Stimulated activated effector memory CD8-positive, alpha-beta T cell treated with anti-CD3 and anti-CD28 coated beads, Interleukin-12 subunit alpha, Interleukin-12 subunit beta, amount 100 ng/mL, for 72 hours (primary cell): ENCODE measurements around the gene IQGAP2.
A peak's percentile ranks its signal among the peaks of the same experiment; 100 is the strongest.
"Not testable (repeated sequence)": the region's sequence is repeated elsewhere in the genome, so short reads cannot be mapped to it uniquely, and the experiment has no call there.

Experiments
- ATAC-seq: fragments of 150-1000 bp; cut with Tn5 transposase; 2 replicates; pipeline ENCODE4 v1.10.0; 2021
- DNase-seq, 2 donors: peaks; one replicate each; pipeline ENCODE4 v3.0.0; 2021 to 2022; ENCODE audit warnings: low spot score in 2 of 2
- H3K27ac Mint-ChIP-seq: one replicate; pipeline ENCODE4 v1.8.0; 2022; ENCODE audit warnings: mild to moderate bottlenecking, mixed read lengths
- H3K36me3 Mint-ChIP-seq: one replicate; pipeline ENCODE4 v1.8.0; 2022; ENCODE audit warnings: mild to moderate bottlenecking, mixed read lengths
- H3K4me1 Mint-ChIP-seq: one replicate; pipeline ENCODE4 v1.8.0; 2022; ENCODE audit warnings: mixed read lengths
- H3K4me3 Mint-ChIP-seq: one replicate; pipeline ENCODE4 v1.8.0; 2022; ENCODE audit warnings: mild to moderate bottlenecking, mixed read lengths
- H3K9me3 Mint-ChIP-seq: one replicate; pipeline ENCODE4 v1.8.0; 2022; ENCODE audit warnings: mixed read lengths

IQGAP2 gene

DNA sequence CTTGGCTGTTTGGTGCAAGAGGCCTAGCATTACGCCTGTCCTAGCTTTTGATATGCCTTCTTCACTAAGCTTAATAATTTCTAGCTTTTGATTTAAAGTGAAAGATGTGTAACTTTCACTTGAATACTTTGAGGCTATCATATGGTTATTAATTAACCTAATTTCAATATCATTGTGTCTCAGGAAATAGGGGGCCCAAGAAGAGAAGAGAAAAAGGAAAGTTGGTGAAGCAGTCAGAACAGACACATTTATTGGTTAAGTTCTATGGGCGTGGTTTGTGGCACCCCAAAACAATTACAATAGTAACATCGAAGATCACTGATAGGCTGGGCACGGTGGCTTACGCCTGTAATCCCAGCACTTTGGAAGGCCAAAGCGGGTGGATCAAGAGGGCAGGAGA is 261.0 kb downstream of the IQGAP2 start:
- DNase-seq (no peak), ATAC-seq (no peak)
- H3K4me3 Mint-ChIP-seq = no peak overlapping the region
- H3K27ac Mint-ChIP-seq = no peak overlapping the region
- H3K36me3 Mint-ChIP-seq = peaks cover 84% of the 10 kb centered on the region
- no peaks in the 10 kb centered on the region for H3K4me1 Mint-ChIP-seq
- no peaks in the 10 kb centered on the region for H3K9me3 Mint-ChIP-seq

DNA sequence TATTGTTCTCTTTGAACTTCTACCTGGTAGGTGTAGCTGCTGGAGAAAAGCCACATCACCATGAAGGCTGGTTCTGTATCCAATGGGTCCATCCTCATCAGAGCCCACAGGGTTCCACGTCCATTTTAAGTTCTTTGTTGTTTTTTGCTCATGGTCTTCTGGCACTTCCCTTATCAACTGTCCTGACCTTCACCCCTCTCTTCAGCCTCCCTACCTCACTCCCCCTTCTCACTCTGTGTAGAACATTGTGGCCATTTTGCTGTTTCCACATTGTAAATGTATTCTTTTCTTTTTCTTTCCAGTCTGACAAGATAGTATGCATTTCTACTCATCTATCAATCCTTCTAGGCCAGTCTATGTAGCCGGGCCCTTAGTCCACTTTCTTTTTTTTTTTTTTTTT is 264.4 kb downstream of the IQGAP2 start:
- no peak for DNase-seq
- peak overlapping the region; percentile 83 for H3K27ac Mint-ChIP-seq
- no peaks in the 10 kb centered on the region for H3K4me1 Mint-ChIP-seq
- no peaks in the 10 kb centered on the region for H3K9me3 Mint-ChIP-seq
- H3K4me3 Mint-ChIP-seq = no peak overlapping the region
- H3K36me3 Mint-ChIP-seq = peaks cover 90% of the 10 kb centered on the region
- no peak for ATAC-seq

DNA sequence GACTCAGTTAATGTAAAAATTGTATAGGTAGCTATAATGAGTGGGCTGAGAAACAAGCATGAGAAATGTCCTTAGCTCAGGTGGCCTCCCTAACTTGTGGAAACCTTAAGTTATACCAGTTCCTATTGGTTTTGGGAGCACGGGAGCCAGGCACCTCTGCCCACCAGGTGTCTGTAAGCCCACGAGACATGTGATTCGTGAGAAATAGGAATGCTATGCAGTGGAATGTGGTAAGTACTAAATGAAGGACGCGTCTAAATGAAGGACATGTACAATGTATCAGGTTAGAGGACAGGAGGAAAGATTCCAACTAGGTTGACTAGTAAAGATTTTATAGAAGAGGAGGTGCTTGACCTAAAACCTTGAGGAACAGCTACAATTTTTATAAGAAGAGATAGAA is 266.2 kb downstream of the IQGAP2 start:
- Mint-ChIP-seq H3K27ac (no peak overlapping the region), H3K4me1 (no peaks in the 10 kb centered on the region), H3K9me3 (no peaks in the 10 kb centered on the region), H3K4me3 (no peak overlapping the region), H3K36me3 (peaks cover 95% of the 10 kb centered on the region)
- ATAC-seq = no peak
- DNase-seq = no peak

DNA sequence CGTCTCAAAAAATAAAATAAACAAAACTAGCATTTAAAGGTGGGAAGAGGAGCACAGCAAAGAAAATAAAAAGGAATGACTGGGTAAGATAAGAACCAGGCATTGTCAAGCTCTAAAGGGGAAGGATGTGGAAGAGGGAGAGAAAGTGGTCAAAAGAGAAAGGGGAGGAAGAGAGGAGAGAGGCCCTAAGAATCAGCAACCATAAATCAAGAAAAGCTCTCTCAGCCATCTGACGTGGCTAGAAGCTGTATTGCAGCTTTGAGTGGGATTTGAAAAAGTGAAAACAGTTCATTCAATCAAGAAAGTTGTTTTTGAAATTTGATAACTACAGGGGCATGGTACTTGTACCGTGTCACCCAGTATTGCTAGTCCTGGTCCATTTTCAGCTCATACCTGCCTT is 267.4 kb downstream of the IQGAP2 start:
- Mint-ChIP-seq H3K4me1 (no peaks in the 10 kb centered on the region), H3K9me3 (no peaks in the 10 kb centered on the region), H3K4me3 (no peak overlapping the region), H3K36me3 (peaks cover 96% of the 10 kb centered on the region), H3K27ac (peak overlapping the region; percentile 71)
- ATAC-seq = no peak
- no peak for DNase-seq

DNA sequence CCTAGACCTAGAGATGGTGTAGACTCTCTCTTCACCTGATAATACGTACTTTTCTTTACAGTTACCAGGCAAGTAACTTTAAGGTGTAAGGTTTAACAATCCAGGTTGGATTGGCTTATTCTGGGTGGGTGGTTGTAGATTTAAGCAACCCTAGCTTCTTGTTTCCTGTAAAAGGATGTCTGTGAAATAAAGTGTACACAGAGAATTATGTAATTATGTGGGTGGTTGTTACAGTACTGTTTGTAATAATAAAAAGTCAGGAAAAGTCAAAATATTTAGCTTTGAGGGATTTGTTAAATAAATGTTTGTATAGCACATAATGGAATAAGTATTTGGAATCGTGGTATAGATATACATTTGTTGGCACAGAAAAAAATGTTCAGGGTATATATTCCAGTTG is 269.2 kb downstream of the IQGAP2 start:
- ATAC-seq (no peak), DNase-seq (no peak)
- Mint-ChIP-seq H3K4me1 (peaks cover 6% of the 10 kb centered on the region), H3K27ac (peak overlapping the region; percentile 73), H3K36me3 (peaks cover 96% of the 10 kb centered on the region), H3K4me3 (no peak overlapping the region), H3K9me3 (no peaks in the 10 kb centered on the region)

DNA sequence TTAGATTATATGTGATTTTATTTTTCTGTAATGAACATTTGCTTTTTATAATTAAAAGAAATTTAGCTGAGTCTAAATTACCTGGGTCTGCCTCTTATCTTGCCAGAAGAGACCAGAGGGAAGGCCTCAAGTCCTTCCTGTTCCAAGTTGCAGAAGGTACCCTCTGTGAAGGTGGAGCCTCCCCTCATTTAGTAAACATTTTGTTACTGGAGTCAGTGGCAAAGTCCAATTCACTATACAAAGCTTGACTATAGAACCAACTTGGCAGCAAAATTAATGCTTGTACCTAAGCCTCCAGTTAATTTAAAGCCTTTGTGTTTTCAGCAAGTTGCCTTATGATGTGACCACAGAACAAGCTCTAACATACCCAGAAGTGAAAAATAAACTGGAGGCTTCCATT is 270.0 kb downstream of the IQGAP2 start:
- Mint-ChIP-seq H3K36me3 (peaks cover 97% of the 10 kb centered on the region), H3K27ac (no peak overlapping the region)
- DNase-seq = no peak

DNA sequence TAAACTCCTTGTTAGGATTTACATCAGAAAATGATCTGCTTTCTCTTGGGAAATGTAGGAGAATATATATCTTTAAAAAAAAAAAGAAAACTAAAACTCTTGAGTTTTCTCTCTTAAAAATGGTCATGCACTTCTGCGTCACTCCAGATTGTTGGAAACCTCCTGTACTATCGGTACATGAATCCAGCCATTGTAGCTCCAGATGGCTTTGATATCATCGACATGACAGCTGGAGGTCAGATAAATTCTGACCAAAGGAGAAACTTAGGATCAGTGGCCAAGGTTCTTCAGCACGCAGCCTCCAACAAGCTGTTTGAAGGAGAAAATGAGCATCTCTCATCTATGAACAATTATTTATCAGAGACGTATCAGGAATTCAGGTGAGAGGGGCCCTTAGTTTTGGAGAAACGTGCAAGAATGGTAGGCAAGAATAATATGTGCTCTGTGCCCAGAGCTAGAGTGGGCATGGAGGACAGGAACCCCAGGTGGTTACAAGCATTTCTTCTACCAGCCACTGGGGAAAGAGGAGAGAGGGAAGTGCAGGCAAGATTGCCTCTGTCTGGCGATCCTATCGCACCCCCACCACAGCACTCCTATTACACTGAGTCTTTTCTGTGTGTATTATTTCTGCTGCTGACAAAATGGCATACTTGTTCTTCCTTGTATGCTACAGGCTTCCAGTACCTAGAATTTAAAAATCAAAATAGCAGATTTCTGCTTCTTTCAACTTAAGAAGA is 271.4 kb downstream of the IQGAP2 start:
- no peak overlapping the region for H3K27ac Mint-ChIP-seq
- ATAC-seq (no peak), DNase-seq (no peak)
- no peak overlapping the region for H3K4me3 Mint-ChIP-seq
- H3K9me3 Mint-ChIP-seq = no peaks in the 10 kb centered on the region
- H3K4me1 Mint-ChIP-seq = peaks cover 11% of the 10 kb centered on the region
- H3K36me3 Mint-ChIP-seq = peaks cover 99% of the 10 kb centered on the region

More for the DNA sequence above, 270.0 kb downstream of the IQGAP2 start:
- H3K4me3 Mint-ChIP-seq = no peak overlapping the region
- H3K4me1 Mint-ChIP-seq = peaks cover 6% of the 10 kb centered on the region
- ATAC-seq = no peak
- no peaks in the 10 kb centered on the region for H3K9me3 Mint-ChIP-seq

DNA sequence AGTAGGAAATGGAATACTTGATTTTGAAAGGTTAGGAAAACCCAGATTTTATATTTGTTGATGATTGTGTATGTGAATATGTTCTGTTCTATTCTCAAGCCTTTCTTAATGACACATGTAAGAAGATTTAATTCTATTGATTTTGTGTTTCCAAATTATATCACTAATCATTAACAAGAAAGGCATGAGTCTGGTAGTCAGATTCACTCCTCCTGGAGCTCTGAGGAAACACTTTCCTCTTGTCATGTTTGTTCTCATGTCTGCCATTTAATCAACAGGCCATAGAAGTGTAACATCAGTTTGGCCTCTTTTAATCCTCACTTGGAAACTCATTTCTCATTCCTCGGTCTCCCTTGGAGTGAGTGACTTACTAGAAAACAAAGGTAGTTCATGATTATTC is 272.3 kb downstream of the IQGAP2 start:
- H3K4me1 Mint-ChIP-seq = peaks cover 19% of the 10 kb centered on the region
- H3K36me3 Mint-ChIP-seq = peaks cover 99% of the 10 kb centered on the region
- no peak overlapping the region for H3K4me3 Mint-ChIP-seq
- ATAC-seq (no peak), DNase-seq (no peak)
- H3K9me3 Mint-ChIP-seq = no peaks in the 10 kb centered on the region
- H3K27ac Mint-ChIP-seq = no peak overlapping the region

DNA sequence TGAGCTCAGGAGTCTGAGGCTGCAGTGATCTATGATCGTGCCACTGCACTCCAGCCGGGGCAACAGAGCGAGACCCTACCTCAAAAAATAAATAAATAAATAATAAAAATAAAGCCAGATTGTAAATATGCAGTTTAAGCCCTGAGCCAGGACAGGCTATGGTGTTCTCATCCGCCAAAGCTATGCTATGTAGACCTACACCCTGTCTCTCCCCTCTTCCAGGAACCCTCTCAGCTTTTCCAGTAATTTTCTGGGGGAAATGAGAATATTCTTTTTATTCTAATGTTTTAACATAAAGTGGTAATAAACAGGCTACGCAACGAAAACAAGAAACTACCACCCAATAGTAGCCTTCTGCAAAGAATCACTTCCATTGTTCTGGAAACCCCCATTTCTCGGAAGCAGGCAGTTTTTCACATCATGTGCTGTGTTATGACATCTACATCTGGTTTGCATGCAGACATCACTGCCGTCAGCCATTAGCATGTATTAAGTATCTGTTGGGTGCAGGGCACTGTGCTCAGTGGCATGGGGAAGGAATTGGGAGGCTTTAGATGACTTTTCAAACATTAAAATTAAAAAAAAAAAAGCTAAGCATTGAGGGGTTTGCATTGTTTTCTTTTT is 274.9 kb downstream of the IQGAP2 start:
- Mint-ChIP-seq H3K27ac (no peak overlapping the region), H3K4me1 (peaks cover 32% of the 10 kb centered on the region)
- DNase-seq = no peak

DNA sequence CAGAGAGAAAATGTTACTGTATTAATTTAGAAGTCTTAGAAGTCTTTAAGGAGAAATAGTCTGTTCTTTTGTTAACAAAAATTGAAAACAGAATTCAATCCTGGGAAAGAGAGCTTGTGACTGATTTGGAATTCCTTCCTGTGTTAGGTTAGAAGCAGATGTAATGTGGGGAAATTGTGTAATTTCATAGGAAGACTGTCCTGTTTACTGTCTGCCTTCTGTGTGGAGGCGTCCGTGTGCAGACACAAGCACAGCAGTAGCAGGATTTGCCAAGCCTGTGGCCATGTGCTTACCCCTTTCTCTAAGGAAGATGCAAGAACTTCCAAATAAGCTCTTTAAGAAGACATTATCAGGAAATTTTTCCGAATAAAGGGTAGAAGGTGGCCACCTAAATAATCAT is 276.1 kb downstream of the IQGAP2 start:
- no peak for DNase-seq
- Mint-ChIP-seq H3K4me3 (no peak overlapping the region), H3K27ac (no peak overlapping the region), H3K9me3 (no peaks in the 10 kb centered on the region), H3K4me1 (peaks cover 32% of the 10 kb centered on the region), H3K36me3 (peaks cover 95% of the 10 kb centered on the region)
- ATAC-seq = no peak

More for the DNA sequence above, 274.9 kb downstream of the IQGAP2 start:
- H3K9me3 Mint-ChIP-seq = no peaks in the 10 kb centered on the region
- no peak for ATAC-seq
- H3K36me3 Mint-ChIP-seq = peaks cover 95% of the 10 kb centered on the region
- no peak overlapping the region for H3K4me3 Mint-ChIP-seq

DNA sequence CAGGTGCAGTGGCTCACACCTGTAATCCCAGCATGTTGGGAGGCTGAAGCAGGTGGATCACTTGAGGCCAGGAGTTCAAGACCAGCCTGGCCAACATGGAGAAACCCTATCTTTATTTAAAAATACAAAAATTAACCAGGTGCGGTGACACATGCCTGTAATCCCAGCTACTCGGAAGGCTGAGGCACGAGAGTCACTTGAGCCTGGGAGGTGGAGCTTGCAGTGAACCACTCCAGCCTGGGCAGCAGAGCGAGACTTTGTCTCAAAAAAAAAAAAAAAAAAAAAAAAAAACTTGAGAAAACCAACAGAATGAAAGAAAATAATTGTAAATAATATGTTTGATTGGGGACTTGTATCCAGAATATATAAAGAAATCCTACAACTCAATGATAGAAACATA is 277.7 kb downstream of the IQGAP2 start:
- H3K27ac Mint-ChIP-seq = not testable (repeated sequence)
- Mint-ChIP-seq H3K4me1 (peaks cover 36% of the 10 kb centered on the region), H3K36me3 (peaks cover 95% of the 10 kb centered on the region)

DNA sequence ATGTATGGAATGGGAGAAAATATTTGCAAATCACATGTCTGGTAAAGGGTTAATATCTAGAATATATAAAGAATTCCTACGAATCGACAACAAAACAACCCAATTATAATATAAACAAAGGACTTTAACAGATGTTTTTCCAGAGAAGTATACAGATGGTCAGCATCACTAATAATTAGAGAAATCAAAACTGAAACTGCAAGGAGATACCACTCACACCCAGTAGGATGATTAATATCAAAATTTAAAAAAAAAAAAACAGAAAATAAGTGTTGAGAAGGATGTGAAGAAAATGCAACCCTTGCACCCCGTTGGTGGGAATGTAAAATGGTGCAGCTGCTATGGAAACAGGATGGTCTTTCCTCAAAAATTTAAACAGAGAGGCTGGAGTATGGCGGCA is 278.2 kb downstream of the IQGAP2 start:
- Mint-ChIP-seq H3K9me3 (no peaks in the 10 kb centered on the region), H3K36me3 (peaks cover 95% of the 10 kb centered on the region), H3K4me1 (peaks cover 31% of the 10 kb centered on the region), H3K27ac (no peak overlapping the region), H3K4me3 (no peak overlapping the region)
- no peak for ATAC-seq
- DNase-seq = no peak

More for the DNA sequence above, 277.7 kb downstream of the IQGAP2 start:
- H3K4me3 Mint-ChIP-seq, ATAC-seq, H3K9me3 Mint-ChIP-seq, DNase-seq: not testable (repeated sequence)

DNA sequence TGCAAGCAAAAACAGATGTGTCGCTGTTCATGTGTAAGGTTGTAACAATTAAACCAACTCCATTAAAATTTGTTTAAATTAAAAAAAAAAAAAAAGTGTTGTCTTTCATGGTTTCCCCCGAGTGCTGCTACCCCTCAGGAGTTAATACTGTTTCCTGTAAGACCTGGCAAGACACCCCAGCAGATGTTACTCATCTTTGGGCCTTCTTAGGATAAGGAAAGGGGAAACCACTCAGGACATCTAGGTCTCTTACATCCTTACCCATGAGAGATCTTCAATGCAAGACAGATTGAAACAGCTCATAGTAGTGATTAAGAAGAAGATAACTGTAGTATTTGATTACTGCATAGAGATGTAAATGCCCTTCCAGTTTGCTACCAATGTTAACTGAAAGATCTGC is 279.3 kb downstream of the IQGAP2 start:
- DNase-seq (no peak), ATAC-seq (no peak)
- Mint-ChIP-seq H3K9me3 (no peaks in the 10 kb centered on the region), H3K36me3 (peaks cover 94% of the 10 kb centered on the region), H3K27ac (no peak overlapping the region), H3K4me1 (peaks cover 31% of the 10 kb centered on the region), H3K4me3 (no peak overlapping the region)

DNA sequence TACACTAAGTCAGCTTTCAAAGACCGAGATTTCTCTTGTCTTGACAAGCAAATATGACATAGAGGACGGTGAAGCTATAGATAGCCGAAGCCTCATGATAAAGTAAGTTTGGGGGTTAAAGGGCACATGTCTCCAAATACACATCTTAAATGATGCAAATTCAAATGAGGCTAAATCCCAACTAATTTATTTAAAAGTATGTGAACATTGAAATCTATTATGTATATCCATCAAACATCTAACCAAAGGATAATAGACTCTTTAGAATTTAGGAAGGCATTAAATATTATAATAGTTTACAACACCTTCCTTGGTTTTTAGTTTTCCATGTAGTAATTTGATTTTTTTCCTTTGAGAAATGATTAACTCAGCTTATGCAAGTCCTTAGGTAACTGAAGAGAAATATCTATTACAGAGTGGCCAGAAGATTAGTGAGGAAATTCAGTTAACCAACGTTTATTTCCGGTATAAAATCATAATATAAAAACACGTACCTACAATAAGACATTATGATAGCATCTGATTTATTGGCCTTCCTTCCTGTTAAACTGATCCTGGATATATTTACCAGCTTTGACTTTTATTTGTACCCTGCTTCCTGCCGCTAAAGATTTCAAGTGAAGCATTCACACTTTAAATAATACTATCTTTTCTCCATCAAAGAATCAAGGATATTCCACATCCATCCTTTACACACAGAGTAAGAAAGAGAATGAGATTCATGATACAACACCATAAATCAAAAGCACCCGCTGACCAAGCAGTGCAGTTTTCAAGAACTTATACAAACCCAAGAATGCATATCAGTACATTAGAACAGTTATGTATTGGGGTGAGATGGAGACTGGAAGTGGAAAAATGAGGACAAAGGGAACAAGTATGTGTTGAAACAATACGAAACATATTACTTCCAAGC is 281.0 kb downstream of the IQGAP2 start:
- peaks cover 95% of the 10 kb centered on the region for H3K36me3 Mint-ChIP-seq

DNA sequence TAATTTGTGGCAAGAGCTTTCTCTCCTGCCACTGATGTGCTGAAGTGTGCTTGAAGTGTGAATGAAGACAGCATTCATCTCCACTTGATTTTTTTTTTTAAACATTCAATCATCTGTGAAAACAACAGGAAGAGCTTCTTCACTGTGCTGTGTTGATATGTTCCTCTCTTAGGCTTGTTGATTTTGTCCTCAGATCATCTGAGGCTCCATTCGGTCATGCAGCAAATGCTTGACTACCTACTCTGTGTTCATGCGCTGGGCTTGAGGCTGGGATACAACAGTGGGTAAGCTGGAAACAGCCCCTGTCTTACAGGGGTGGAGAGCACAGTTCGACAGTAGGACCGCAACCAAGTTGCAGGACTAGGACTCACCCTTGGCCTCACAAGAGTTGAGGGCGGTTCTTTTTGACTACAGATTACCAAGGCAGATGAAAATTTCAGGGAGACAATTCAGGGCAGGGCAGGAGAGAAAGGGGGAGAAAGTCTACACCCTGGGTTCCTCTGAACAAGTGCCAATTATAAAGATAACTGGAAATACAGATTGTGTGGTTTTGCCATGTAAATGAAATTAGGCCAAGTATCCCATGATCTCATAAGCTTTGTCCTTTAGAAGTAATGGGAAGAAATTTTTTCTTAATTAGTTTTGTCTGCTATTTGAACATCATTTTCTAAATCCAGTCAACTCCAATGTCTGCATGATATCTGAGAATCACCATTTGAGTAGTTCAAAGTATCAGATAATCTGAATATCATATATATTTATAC is 281.9 kb downstream of the IQGAP2 start:
- H3K27ac Mint-ChIP-seq = peak overlapping the region; percentile 76
- H3K36me3 Mint-ChIP-seq = peaks cover 86% of the 10 kb centered on the region
- H3K4me3 Mint-ChIP-seq = no peak overlapping the region
- no peaks in the 10 kb centered on the region for H3K9me3 Mint-ChIP-seq
- ATAC-seq (no peak), DNase-seq (no peak)
- H3K4me1 Mint-ChIP-seq = peaks cover 26% of the 10 kb centered on the region

More for the DNA sequence above, 281.0 kb downstream of the IQGAP2 start:
- no peaks in the 10 kb centered on the region for H3K9me3 Mint-ChIP-seq
- peaks cover 28% of the 10 kb centered on the region for H3K4me1 Mint-ChIP-seq
- peak overlapping the region; percentile 76 for H3K27ac Mint-ChIP-seq
- DNase-seq (no peak), ATAC-seq (no peak)
- no peak overlapping the region for H3K4me3 Mint-ChIP-seq
